ENCODE measurements around the gene FSD1.

FSD1 gene

DNA sequence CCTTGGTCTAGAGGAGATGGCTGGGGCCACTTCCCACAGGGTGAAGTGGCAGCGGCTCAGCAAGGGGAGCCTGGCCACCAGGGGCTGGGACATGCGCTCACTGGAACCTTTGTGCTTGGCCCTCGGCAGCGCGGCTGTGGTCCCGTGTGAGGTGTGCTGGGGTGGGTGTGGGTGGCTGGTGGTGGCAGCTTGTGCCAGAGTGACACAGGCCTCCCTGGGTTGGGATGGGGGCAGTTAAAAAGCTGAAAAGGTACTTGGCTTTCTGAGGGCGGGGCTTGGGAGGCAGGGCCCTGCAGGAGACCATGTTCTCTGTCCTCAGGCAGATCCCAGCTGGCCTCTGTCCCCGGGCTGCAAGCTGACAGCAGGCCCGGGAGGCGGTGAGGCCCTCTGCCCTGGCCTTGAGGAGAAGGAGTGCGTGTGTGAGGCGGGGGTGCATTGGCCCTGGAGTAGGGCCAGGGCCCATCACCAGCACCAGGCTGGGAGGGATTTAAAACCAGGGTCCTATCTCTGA is 56.3 kb downstream of the FSD1 start:
- peaks cover 35% of the 10 kb centered on the region for H4K20me1 ChIP-seq
- H3K36me3 ChIP-seq: peaks cover 97% of the 10 kb centered on the region
- H3K4me1 ChIP-seq: peaks cover 8% of the 10 kb centered on the region
- no peak overlapping the region for H3K4me3 ChIP-seq
- H3K9me3 ChIP-seq: no peaks in the 10 kb centered on the region
- no peak overlapping the region for H3K9ac ChIP-seq
- H3K4me2 ChIP-seq: no peak overlapping the region
- no peak overlapping the region; the same call in 1 of the 2 replicates for H3K27ac ChIP-seq
- H3K27me3 ChIP-seq: no peaks in the 10 kb centered on the region
- TF ChIP-seq Cebpa-rat (IDR thresholded peaks at IDR 0.05): no peak

DNA sequence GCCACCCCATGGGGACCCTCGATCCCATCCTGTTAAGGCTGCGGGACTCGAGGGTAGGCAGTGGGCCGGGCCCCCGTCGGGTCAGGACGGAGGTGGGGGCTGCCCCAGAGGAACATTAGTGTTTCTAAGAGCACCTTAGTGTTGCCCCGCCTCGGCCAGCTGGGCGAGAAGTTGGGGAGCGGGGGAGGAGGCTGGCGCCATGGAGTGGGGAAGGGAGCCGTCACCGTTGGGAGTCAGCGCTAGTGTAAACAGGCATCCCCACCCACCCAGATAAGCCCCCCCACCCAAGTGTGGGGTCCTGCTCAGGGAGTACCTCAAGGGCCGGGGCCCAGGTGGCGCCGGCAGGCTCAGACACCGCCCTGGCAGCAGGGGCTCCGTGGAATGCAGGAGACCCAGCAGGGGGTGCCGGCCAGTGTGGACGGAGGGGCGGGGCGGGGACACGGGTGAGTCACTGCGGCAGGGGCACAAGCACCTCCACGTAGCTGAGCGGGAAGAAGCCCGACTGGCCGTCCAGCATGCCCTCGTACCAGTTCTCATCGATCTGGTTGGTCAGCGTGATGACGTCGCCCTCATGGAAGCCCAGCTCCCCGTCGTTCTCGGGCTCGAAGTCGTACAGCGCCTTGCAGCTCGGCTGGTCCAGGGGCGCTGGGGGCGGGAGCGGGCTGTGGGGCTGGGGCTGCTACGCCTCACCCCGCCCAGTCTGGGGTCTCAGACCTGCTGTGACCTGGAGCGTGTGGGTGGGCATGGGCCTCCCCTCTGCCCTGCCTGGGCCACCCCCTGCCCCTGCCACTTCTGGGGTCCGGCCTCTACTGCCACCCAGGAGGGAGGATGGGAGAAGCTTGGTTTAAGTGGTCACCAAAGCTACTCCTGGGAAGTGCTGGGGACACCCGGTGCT is 57.0 kb downstream of the FSD1 start:
- Histone ChIP-seq H3K27ac (no peak overlapping the region), H3K9me3 (no peaks in the 10 kb centered on the region)

GRCh38 chr19:4362101-4362828 is 57.9 kb downstream of the FSD1 start:
- Histone ChIP-seq H3K36me3 (peaks cover 95% of the 10 kb centered on the region), H3K27ac (no peak overlapping the region), H3K4me3 (no peak overlapping the region), H4K20me1 (peaks cover 48% of the 10 kb centered on the region), H3K4me1 (peaks cover 23% of the 10 kb centered on the region), H3K9ac (no peak overlapping the region), H3K9me3 (no peaks in the 10 kb centered on the region), H3K4me2 (no peak overlapping the region), H3K27me3 (no peaks in the 10 kb centered on the region)
- no peak for TF ChIP-seq Cebpa-rat (IDR thresholded peaks at IDR 0.05)

More for the DNA sequence above, 57.0 kb downstream of the FSD1 start:
- Histone ChIP-seq H4K20me1 (peaks cover 42% of the 10 kb centered on the region), H3K9ac (no peak overlapping the region), H3K36me3 (peaks cover 97% of the 10 kb centered on the region), H3K4me2 (no peak overlapping the region), H3K27me3 (no peaks in the 10 kb centered on the region), H3K4me3 (no peak overlapping the region), H3K4me1 (peaks cover 15% of the 10 kb centered on the region)
- no peak for TF ChIP-seq Cebpa-rat (IDR thresholded peaks at IDR 0.05)

DNA sequence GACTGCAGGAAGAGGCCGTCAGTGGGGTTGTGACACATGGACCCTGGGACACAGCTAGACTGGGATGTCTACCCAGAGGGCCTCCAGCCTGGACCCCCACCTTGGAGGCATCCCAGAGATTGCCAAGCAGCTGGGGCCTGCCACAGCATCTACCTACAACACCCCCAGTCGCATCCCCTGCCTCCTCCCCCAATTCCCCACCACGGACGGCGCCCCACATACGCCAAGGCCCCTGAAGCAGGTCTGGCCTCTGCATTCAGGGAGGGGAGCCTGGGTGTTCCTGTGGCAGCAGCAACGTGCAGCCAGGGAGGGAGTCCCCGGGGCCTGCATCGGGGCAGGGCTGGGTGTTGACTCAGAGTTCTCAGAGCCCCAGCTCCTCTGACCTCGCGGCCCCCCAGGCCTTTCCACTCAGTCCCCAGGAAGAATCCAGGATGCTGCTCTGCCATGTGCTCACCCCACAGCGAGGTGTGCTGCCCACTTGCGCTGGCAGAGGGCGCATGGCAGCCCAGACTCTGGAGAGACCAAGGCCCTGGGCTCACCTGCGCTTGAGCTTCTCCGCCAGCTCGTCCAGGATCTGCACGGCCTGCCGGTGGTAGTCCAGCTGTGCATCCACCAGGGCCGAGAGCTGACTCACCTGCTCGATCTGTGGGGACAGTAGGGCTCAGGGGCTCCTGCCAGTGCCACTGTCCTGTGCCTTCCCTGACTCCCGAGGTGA is 58.6 kb downstream of the FSD1 start:
- no peak for TF ChIP-seq Cebpa-rat (IDR thresholded peaks at IDR 0.05)
- Histone ChIP-seq H3K4me1 (peaks cover 30% of the 10 kb centered on the region), H4K20me1 (peaks cover 55% of the 10 kb centered on the region), H3K4me2 (no peak overlapping the region), H3K4me3 (no peak overlapping the region), H3K27ac (0 out of 2 replicates have a peak overlapping the region, but pooled peaks have one; percentile 6), H3K9me3 (no peaks in the 10 kb centered on the region), H3K27me3 (no peaks in the 10 kb centered on the region), H3K36me3 (peaks cover 91% of the 10 kb centered on the region), H3K9ac (0 out of 2 replicates have a peak overlapping the region, but pooled peaks have one; percentile 16)

DNA sequence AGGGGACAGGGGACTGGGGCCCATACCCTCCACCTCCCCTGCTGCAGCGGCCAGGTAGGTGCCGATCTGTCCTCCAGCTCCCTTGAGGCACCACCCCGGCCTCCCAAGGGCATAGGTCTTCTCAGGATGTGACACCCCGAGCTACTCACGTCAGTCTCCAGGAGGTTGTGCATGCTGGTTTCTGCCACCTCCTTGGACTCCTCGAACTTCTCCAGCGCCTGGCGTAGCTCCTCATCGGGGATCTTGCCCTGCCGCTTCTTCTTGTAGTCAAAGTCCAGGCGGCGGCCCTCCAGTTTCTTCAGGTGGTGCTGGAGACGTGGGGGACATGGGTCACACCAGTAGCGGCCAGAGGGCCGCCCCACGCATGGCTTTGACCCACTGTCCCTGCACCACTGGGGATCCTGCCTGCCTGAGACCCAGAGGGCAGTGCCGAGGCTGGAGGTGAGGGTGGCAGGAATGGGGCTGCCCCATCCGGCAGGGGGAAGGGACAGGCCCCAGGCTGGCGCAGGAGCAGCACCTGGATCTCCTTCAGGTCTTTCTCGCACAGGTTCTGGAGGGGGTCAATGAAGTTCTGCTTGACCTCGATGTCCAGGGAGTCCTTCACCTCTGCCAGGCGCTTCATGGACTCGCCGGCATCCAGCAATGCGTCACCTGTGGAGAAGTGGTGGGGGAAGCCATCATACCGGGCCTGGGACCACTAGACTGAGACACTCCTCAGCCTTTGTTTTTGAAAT is 59.3 kb downstream of the FSD1 start:
- H3K9ac ChIP-seq: no peak overlapping the region
- no peak overlapping the region for H3K4me2 ChIP-seq
- no peak overlapping the region for H3K4me3 ChIP-seq
- peaks cover 38% of the 10 kb centered on the region for H3K4me1 ChIP-seq
- no peak for TF ChIP-seq Cebpa-rat (IDR thresholded peaks at IDR 0.05)
- H3K36me3 ChIP-seq: peaks cover 84% of the 10 kb centered on the region
- H3K27ac ChIP-seq: 0 out of 2 replicates have a peak overlapping the region, but pooled peaks have one; percentile 6
- H4K20me1 ChIP-seq: peaks cover 60% of the 10 kb centered on the region
- H3K27me3 ChIP-seq: no peaks in the 10 kb centered on the region
- H3K9me3 ChIP-seq: no peaks in the 10 kb centered on the region

DNA sequence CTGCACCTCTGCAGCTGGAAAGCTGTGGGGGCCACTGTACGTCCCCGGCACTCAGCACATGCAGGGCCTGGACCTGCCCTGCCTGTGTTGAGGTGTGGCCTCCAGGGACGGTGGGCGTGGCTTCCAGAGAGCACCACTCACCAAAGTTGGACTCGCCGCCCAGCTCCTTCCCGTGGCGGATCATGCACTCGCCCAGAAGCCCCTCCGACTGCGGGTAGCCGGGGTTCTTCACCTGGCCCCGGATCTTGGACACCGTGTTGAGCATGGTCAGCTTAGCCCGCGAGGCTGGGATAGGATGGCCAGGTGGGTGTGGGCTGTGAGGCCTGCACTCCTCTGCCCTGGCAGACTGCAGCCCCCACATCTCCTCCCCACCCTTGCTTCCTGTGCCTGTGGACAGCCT is 60.9 kb downstream of the FSD1 start:
- TF ChIP-seq Cebpa-rat (IDR thresholded peaks at IDR 0.05): no peak
- H3K27ac ChIP-seq: peak overlapping the region; percentile 62; the same call in 1 of the 2 replicates
- H3K27me3 ChIP-seq: no peaks in the 10 kb centered on the region
- H3K4me1 ChIP-seq: peaks cover 54% of the 10 kb centered on the region
- no peak overlapping the region for H3K4me3 ChIP-seq
- 0 out of 2 replicates have a peak overlapping the region, but pooled peaks have one; percentile 29 for H3K9ac ChIP-seq
- H3K4me2 ChIP-seq: peak overlapping the region; percentile 36
- H4K20me1 ChIP-seq: peaks cover 60% of the 10 kb centered on the region
- no peaks in the 10 kb centered on the region for H3K9me3 ChIP-seq
- peaks cover 68% of the 10 kb centered on the region for H3K36me3 ChIP-seq

GRCh38 chr19:4365791-4366665 is 61.6 kb downstream of the FSD1 start:
- H3K27ac ChIP-seq: peak overlapping the region; percentile 62
- H3K27me3 ChIP-seq: no peaks in the 10 kb centered on the region
- H3K36me3 ChIP-seq: peaks cover 63% of the 10 kb centered on the region
- H3K4me3 ChIP-seq: no peak overlapping the region
- no peaks in the 10 kb centered on the region for H3K9me3 ChIP-seq
- 0 out of 2 replicates have a peak overlapping the region, but pooled peaks have one; percentile 29 for H3K9ac ChIP-seq
- TF ChIP-seq Cebpa-rat (IDR thresholded peaks at IDR 0.05): no peak
- H4K20me1 ChIP-seq: peaks cover 63% of the 10 kb centered on the region
- H3K4me2 ChIP-seq: peak overlapping the region; percentile 36
- H3K4me1 ChIP-seq: peaks cover 61% of the 10 kb centered on the region

DNA sequence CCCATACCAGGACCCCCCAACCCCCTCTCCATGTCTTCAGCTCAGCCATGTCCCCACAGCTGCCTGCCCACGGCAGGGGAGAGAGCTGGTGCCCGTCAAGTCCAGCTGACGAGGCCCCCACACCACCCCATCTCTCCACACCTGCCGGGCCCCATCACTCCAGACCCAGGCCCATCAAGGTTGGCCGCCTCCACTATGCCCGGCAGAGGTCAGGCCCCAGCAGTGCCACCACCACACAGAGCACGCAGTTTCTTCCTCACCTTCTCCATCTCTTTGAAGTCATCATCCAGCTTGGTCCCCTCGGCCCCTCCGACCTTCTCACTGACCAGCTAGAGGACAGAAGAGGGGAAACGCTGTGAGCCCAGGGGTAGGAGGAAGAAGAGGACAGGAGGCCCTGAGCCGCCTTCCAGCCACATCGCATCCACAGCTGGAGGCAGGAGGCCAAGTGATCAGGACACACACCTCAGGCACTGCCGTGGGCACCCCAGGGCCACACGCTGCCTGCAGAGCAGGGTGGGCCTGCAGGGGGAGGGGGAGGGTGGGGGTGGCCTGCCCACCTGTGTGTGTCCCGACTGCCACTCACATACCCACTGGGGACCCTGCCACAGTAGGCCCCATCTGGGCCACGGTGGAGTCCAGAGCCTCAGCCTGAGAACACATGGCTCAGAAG is 62.4 kb downstream of the FSD1 start:
- Histone ChIP-seq H3K36me3 (peaks cover 59% of the 10 kb centered on the region), H3K4me3 (no peak overlapping the region), H3K4me2 (peak overlapping the region; percentile 36), H3K9me3 (no peaks in the 10 kb centered on the region), H3K4me1 (peaks cover 68% of the 10 kb centered on the region), H3K9ac (peak overlapping the region; percentile 29; the same call in 1 of the 2 replicates), H4K20me1 (peaks cover 71% of the 10 kb centered on the region), H3K27ac (peak overlapping the region; percentile 73), H3K27me3 (no peaks in the 10 kb centered on the region)
- TF ChIP-seq Cebpa-rat (IDR thresholded peaks at IDR 0.05): no peak

Measured in BLaER1 (cell line).